ENCODE results near the gene CD300A. TPM values are rescaled to one million over a fixed set of nuclear protein-coding genes. Genes with fewer than 3 reads are reported as not detected.
"Not testable (repeated sequence)": the region's sequence is repeated elsewhere in the genome, so short reads cannot be mapped to it uniquely, and the experiment has no call there.

Gene CD300A
- polyA plus RNA-seq, 3 donors, result 0.87 to 1.3 (median 1.1) TPM

GRCh38 chr17:74516561-74517328, 50.3 kb downstream of the CD300A start:
- DNase-seq (ENCODE audit: low read depth in 3 of 3, low spot score in 2 of 3), result no peak

GRCh38 chr17:74518413-74518981, 52.1 kb downstream of the CD300A start:
- not testable (repeated sequence) for DNase-seq (ENCODE audit: low read depth in 3 of 3, low spot score in 2 of 3)

GRCh38 chr17:74520016-74520434, 53.6 kb downstream of the CD300A start:
- DNase-seq (ENCODE audit: low read depth in 3 of 3, low spot score in 2 of 3), result no peak

GRCh38 chr17:74520790-74521480, 54.5 kb downstream of the CD300A start:
- DNase-seq (ENCODE audit: low read depth in 3 of 3, low spot score in 2 of 3), result no peak

- no peak for DNase-seq (ENCODE audit: low read depth in 3 of 3, low spot score in 2 of 3)
Measured at GRCh38 chr17:74521701-74522201, 55.3 kb downstream of the CD300A start.

- no peak for DNase-seq (ENCODE audit: low read depth in 3 of 3, low spot score in 2 of 3)
Measured at GRCh38 chr17:74522381-74523105, 56.1 kb downstream of the CD300A start.

GRCh38 chr17:74523308-74523707, 56.9 kb downstream of the CD300A start:
- no peak for DNase-seq (ENCODE audit: low read depth in 3 of 3, low spot score in 2 of 3)

DNA sequence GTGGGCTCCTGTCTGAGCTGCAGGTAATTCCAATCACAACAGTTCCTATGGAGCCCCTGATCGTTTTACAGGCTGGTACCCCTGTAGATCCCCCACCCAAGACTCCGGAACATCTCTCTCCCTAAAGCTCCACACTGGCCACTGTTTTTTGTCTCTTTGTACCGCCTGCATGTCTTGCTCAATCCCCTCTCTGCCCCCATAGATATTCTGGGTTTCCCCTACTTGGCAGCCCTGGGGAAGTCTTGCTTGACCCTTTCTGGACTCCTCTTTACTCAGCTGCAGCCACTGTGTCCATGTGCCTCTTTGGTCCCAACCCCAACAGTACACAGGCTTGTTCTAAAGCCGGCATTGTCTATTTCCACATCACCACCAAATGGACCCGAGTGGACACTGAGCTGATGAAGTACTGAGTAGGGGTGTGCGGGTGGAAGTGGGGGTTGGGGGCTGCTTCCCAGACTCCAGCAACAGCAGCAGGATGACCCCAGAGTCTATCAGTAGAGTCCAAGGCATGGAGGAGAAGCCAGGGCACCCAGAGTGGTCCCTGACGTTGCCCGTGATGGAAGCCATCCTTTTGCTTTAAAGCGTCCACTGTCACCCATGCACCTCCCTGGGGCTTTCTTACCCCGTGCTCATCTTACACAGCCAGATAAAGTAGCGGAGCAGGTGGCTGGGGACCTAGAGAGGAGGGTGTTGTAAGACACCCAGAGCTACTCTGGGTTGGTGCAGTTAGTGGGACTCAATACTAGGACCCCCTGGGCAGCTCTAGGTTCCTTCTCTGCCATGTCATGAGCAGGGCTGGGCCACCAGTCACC, 58.4 kb downstream of the CD300A start:
- DNase-seq (ENCODE audit: low read depth in 3 of 3, low spot score in 2 of 3), result no peak

GRCh38 chr17:74525465-74525725, 59.0 kb downstream of the CD300A start:
- DNase-seq (ENCODE audit: low read depth in 3 of 3, low spot score in 2 of 3), result no peak

DNA sequence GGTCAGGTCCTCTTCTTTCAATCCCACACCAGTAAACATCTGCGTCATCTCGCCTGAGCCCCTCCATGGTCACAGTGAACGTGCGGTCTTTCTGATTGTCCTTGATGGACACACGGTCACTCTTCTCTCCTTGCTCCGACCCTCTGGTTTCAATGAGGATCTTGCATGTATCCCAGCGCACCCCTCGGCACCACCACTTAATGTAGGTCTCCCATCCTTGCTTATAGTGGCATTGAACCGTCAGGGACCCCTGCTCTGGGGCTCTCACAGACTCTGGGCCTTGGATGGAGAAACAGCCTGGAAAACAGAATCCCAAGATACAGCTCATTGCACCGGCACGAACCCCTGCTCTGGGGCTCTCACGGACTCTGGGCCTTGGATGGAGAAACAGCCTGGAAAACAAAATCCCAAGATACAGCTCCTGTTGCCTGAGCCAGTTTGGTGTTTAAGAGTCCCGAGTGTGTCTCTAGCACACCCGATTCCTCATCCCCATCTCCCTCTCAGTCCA, 59.4 kb downstream of the CD300A start:
- DNase-seq (ENCODE audit: low read depth in 3 of 3, low spot score in 2 of 3), result no peak

DNA sequence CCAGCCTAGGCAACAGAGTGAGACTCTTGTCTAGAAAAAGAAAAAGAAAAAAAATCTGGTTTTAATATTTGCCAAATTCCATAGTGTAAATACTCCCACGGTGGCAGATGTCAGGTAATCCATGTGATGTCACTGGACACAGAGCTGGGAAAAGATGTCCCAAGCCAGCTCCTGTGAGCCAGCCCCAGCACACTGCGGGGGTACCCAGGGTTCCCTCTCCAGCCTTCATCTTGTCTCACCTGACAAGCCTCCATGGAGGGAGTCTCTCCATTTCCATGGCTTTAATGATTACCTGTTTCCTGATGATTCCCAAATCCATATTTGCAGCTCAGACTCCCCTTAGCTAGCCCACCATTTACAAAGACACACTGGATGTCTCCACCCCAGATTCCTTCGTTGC, 60.2 kb downstream of the CD300A start:
- no peak for DNase-seq (ENCODE audit: low read depth in 3 of 3, low spot score in 2 of 3)

- DNase-seq (ENCODE audit: low read depth in 3 of 3, low spot score in 2 of 3), result no peak
Measured at GRCh38 chr17:74527081-74527480, 60.6 kb downstream of the CD300A start.

DNA sequence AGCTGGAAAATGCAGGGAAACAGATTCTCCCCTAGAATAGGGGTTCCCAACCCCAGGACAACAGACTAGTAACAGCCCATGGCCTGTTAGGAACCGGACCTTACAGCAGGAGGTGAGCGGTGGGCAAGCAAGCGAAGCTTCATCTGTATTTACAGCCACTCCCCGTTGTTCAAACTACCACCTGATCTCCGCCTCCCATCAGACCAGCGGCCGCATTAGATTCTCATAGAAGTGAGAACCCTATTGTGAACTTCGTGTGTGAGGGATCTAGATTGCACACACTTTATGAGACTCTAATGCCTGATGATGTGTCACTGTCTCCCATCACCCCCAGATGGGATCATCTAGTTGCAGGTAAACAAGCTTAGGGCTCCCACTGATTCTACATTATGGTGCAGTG, 61.3 kb downstream of the CD300A start:
- no peak for DNase-seq (ENCODE audit: low read depth in 3 of 3, low spot score in 2 of 3)

DNA sequence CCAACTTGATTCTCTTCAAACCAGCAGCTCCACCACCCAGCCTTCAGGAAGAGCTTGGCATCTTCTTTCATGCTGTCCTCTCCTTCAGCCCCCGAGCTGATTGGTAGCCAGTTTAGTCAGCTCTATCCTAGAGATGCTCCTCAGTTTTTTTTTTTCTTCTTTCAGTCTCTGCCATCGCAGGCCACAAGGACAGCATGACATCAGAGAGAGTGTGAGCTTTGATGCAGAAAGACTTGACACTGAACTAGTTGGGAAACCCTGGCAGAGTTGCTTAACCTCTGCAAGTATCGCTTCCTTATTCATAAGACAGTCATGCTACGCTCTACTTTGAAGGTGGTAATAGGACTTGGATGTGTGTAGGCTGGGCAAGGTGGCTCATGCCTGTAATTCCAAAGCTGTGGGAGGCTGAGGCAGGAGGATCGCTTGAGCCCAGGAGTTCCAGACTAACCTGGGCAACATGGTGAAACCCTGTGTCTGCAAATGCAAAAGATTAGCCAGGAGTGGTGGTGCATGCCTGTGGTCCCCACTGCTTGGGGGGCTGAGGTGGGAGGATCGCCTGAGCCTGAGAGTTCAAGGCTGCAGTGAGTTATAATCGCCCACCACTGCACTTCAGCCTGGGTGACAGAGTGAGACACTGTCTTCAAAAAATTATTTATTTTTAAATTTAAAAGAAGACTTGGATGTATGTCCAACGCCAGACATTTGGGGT, 62.2 kb downstream of the CD300A start:
- DNase-seq (ENCODE audit: low read depth in 3 of 3, low spot score in 2 of 3), result no peak

GRCh38 chr17:74529243-74529642, 62.8 kb downstream of the CD300A start:
- no peak for DNase-seq (ENCODE audit: low read depth in 3 of 3, low spot score in 2 of 3)

DNA sequence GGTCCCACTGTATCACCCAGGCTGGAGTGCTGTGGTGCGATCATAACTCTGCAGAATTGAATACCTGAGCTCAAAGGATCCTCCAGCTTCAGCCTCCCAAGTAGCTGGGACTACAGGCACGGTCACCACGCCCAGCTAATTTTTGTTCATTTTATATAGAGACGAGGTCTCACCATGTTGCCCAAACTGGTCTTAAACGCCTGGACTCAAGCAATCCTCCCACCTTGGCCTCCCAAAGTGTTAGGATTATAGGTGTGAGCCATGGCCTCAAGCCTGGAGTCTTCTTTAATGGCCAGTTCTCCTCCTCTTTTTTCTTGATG, 64.4 kb downstream of the CD300A start:
- no peak for DNase-seq (ENCODE audit: low read depth in 3 of 3, low spot score in 2 of 3)

DNA sequence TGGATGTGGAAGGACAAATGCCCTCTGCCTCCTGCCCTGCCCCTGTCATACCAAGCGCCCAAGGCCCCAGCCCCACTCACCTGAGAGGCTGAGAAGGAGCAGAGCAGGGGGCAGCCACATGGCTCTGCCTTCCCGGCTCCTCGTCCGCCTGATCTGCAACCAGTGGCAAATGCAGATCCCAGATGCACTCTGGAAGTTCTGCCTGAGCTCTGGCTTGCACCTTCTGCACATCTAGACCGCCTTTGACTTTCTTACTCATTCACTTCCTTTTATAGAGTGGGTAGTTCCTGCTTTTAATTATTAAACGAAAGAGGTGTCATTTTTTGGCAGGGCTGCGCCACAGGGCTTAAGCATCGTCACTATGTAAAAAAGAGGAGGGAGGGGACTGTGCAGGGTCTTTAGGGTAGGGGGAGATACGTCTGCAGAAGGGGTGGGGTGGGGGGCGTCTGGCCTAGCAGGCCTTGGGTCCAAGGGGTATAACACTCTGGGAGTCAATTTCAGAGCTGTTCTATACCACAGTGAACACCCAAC, 64.9 kb downstream of the CD300A start, which contains the start of gene CD300LB:
Gene CD300LB (minus strand): TSS at position 245 of the 531 bp plus-strand sequence. CDS start 125 bp downstream, at position 120.
- no peak for DNase-seq (ENCODE audit: low read depth in 3 of 3, low spot score in 2 of 3)

GRCh38 chr17:74532115-74532514, 65.7 kb downstream of the CD300A start:
- no peak for DNase-seq (ENCODE audit: low read depth in 3 of 3, low spot score in 2 of 3)

Measured in right renal cortex interstitium (tissue), 3 donors.